Subcutaneous abdominal adipose tissue (tissue), 5 donors: ENCODE data around the gene CAMK2G.
A peak's percentile ranks its signal among the peaks of the same experiment; 100 is the strongest.

Source experiments
- H3K27ac ChIP-seq: one replicate; pipeline ENCODE4 v1.7.0; 2013; ENCODE audit warnings: low read depth, mild to moderate bottlenecking, inconsistent platforms, low read length, moderate library complexity
- H3K27me3 ChIP-seq, 5 donors: one replicate each; pipeline ENCODE4 v1.7.0; 2013; ENCODE audit warnings: low read length in 5 of 5, inconsistent platforms in 1 of 5; ENCODE audit not compliant: control insufficient read depth in 5 of 5, insufficient read depth in 4 of 5
- H3K36me3 ChIP-seq, 5 donors: one replicate each; pipeline ENCODE4 v1.7.0; 2013; ENCODE audit warnings: low read length in 5 of 5; ENCODE audit not compliant: control insufficient read depth in 5 of 5, insufficient read depth in 5 of 5
- H3K4me1 ChIP-seq, 5 donors: one replicate each; pipeline ENCODE4 v1.7.0; 2013; ENCODE audit warnings: low read length in 5 of 5, mild to moderate bottlenecking in 3 of 5, moderate library complexity in 1 of 5; ENCODE audit not compliant: control insufficient read depth in 5 of 5, insufficient read depth in 5 of 5
- H3K4me3 ChIP-seq, 5 donors: one replicate each; pipeline ENCODE4 v1.7.0; 2013; ENCODE audit warnings: low read length in 5 of 5, low read depth in 1 of 5
- H3K9ac ChIP-seq, 5 donors: one replicate each; pipeline ENCODE4 v1.7.0; 2013; ENCODE audit warnings: low read length in 5 of 5, mild to moderate bottlenecking in 4 of 5, moderate library complexity in 3 of 5
- H3K9me3 ChIP-seq, 5 donors: one replicate each; pipeline ENCODE4 v1.7.0; 2013; ENCODE audit warnings: low read length in 5 of 5; ENCODE audit not compliant: control insufficient read depth in 5 of 5
- donor health status: healthy.
- donor health status: healthy.
- donor health status: healthy.
- donor health status: healthy.
- donor health status: healthy.

Gene CAMK2G

GRCh38 chr10:73808021-73808815 lies 66.1 kb downstream of the CAMK2G start:
- Histone ChIP-seq H3K4me3 (no peak overlapping the region), H3K9ac (no peak overlapping the region), H3K4me1 (peaks cover 4 to 31% (median 21%) of the 10 kb centered on the region in 5 donors), H3K36me3 (peaks cover 0 to 62% (median 53%) of the 10 kb centered on the region in 5 donors), H3K9me3 (no peaks in the 10 kb centered on the region), H3K27ac (no peak overlapping the region), H3K27me3 (no peaks in the 10 kb centered on the region)

- Histone ChIP-seq H3K36me3 (peaks cover 0 to 64% (median 57%) of the 10 kb centered on the region in 5 donors), H3K4me3 (peak overlapping the region in 1 of 5 donors; percentile 35), H3K27ac (no peak overlapping the region), H3K9me3 (no peaks in the 10 kb centered on the region), H3K27me3 (no peaks in the 10 kb centered on the region), H3K4me1 (peaks cover 4 to 31% (median 21%) of the 10 kb centered on the region in 5 donors), H3K9ac (peak overlapping the region in 1 of 5 donors; percentile 52)
Observed at GRCh38 chr10:73807471-73807870, 66.9 kb downstream of the CAMK2G start.

- Histone ChIP-seq H3K4me3 (peak overlapping the region in 1 of 5 donors; percentile 11), H3K27me3 (no peaks in the 10 kb centered on the region), H3K9me3 (no peaks in the 10 kb centered on the region), H3K36me3 (peaks cover 0 to 75% (median 68%) of the 10 kb centered on the region in 5 donors), H3K27ac (no peak overlapping the region), H3K4me1 (peaks cover 4 to 31% (median 21%) of the 10 kb centered on the region in 5 donors), H3K9ac (peak overlapping the region in 2 of 5 donors; percentile 39 to 52)
Observed at GRCh38 chr10:73806176-73806950, 68.0 kb downstream of the CAMK2G start.

GRCh38 chr10:73803680-73804286 lies 70.6 kb downstream of the CAMK2G start:
- Histone ChIP-seq H3K36me3 (peaks cover 0 to 95% (median 91%) of the 10 kb centered on the region in 5 donors), H3K9ac (no peak overlapping the region), H3K4me3 (no peak overlapping the region), H3K27ac (no peak overlapping the region), H3K27me3 (no peaks in the 10 kb centered on the region), H3K4me1 (peaks cover 0 to 17% (median 8%) of the 10 kb centered on the region in 5 donors), H3K9me3 (no peaks in the 10 kb centered on the region)

GRCh38 chr10:73802276-73802991 lies 71.9 kb downstream of the CAMK2G start:
- H3K27me3 ChIP-seq = no peaks in the 10 kb centered on the region
- peaks cover 0 to 16% (median 8%) of the 10 kb centered on the region in 5 donors for H3K4me1 ChIP-seq
- peaks cover 4 to 96% (median 92%) of the 10 kb centered on the region in 5 donors for H3K36me3 ChIP-seq
- no peak overlapping the region for H3K9ac ChIP-seq
- H3K27ac ChIP-seq = no peak overlapping the region
- H3K9me3 ChIP-seq = no peaks in the 10 kb centered on the region
- no peak overlapping the region for H3K4me3 ChIP-seq

- Histone ChIP-seq H3K9ac (no peak overlapping the region), H3K27me3 (no peaks in the 10 kb centered on the region), H3K27ac (no peak overlapping the region), H3K9me3 (no peaks in the 10 kb centered on the region), H3K4me1 (peaks cover 0 to 5% (median 0%) of the 10 kb centered on the region in 5 donors), H3K4me3 (no peak overlapping the region), H3K36me3 (peaks cover 7 to 96% (median 92%) of the 10 kb centered on the region in 5 donors)
Observed at GRCh38 chr10:73801253-73801590, 73.1 kb downstream of the CAMK2G start.

- Histone ChIP-seq H3K36me3 (peaks cover 8 to 96% (median 90%) of the 10 kb centered on the region in 5 donors), H3K27ac (no peak overlapping the region), H3K9me3 (no peaks in the 10 kb centered on the region), H3K4me1 (peaks cover 0 to 5% (median 0%) of the 10 kb centered on the region in 5 donors), H3K27me3 (no peaks in the 10 kb centered on the region), H3K4me3 (no peak overlapping the region), H3K9ac (no peak overlapping the region)
Observed at GRCh38 chr10:73800560-73801252, 73.6 kb downstream of the CAMK2G start.

- H3K27ac ChIP-seq = no peak overlapping the region
- no peaks in the 10 kb centered on the region for H3K9me3 ChIP-seq
- peaks cover 11 to 96% (median 92%) of the 10 kb centered on the region in 5 donors for H3K36me3 ChIP-seq
- H3K9ac ChIP-seq = no peak overlapping the region
- no peaks in the 10 kb centered on the region for H3K27me3 ChIP-seq
- H3K4me3 ChIP-seq = no peak overlapping the region
- H3K4me1 ChIP-seq = peaks cover 0 to 5% (median 0%) of the 10 kb centered on the region in 5 donors
Observed at GRCh38 chr10:73799899-73800559, 74.3 kb downstream of the CAMK2G start.
